HuH-7 (cell line): ENCODE data around the gene TGM5.
A peak's percentile ranks its signal among the peaks of the same experiment; 100 is the strongest.
"Not testable (repeated sequence)": the region's sequence is repeated elsewhere in the genome, so short reads cannot be mapped to it uniquely, and the experiment has no call there.

ENCODE experiments used
- DNase-seq: peaks from one replicate; pipeline ENCODE4 v3.0.0; 2011; ENCODE audit warnings: low spot score

Gene TGM5

DNA sequence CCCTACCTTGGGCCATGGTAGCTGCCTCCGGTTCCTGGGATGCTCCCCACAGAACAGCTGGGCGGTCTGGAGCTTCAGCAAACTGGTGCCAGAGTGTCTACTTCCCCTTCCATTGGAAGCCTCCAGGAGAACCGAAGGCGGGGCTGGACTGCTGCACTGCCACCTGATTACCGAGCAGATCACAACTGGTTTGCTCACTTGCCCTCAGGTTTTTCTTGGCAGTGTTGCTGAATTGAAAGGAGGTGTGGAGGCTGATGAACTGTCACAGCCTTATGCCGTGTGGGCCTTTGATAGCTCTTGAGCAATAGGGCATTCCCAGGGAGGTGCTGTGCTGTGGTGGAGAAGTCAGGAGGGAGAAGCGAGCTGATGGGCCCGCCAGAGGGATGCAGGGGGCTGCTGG lies at the start of gene TGM5:
Gene TGM5, minus strand, starts transcription at position 95 of the 400 bp plus-strand sequence. Its CDS starts 79 bp downstream, at position 16.
- DNase-seq, result no peak

DNA sequence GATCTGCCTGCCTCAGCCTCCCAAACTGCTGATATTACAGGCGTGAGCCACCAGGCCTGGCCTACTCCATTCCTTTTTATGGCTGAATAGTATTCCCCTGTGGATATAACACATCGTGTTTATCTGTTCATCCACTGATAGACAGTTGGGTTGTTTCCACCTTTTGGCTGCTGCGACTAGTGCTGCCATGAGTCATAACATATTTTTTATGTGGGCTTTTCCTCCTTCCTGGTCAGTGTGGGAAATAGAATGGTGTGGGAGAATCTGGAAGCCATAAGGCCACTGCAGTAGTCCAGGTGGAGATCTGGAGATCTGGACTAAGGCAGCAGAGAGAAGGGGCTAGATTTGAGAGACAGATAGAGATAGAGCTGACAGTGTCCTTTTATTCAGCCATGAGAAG lies 47.4 kb upstream of the TGM5 start:
- no peak for DNase-seq

DNA sequence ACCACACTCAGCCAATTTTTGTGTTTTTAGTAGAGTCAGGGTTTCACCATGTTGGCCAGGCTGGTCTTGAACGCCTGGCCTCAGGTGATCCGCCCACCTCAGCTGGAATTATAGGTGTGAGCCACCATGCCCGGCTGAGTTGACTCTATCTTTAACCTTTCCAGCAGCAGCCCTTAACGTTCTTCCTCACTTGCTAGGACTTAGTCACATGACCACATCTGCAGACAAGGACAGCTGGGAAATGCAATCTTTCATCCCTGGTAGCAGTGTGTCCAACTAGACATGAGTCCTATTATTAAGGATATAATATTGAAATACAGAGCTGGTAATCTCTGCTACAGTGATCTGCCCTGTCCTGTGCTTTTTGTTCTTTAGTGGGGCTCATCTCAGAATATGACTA lies 45.6 kb upstream of the TGM5 start:
- no peak for DNase-seq

GRCh38 chr15:43302205-43302817 lies 35.6 kb upstream of the TGM5 start, which contains the start of gene TGM7:
TSS of gene TGM7 (minus strand) at chr15:43302255.
- DNase-seq, result no peak

DNA sequence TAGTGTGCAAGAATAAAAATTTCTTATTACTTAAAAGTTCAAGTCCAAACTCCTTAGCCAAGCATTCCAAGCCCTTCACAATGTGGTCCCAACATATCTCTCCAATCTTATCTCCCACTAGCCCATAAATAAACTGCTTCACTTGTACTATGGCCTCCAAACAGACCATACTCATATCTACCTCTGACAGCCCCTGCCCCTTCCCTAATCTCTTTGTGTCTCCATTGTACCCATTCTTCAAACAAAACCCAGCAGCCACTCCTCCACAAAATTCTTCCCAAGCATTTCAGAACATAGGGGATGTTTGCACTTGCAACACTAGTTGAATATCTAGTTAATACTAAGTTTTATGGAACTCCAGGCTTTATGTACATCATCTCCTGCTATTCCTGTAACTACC lies 33.2 kb upstream of the TGM5 start:
- no peak for DNase-seq

GRCh38 chr15:43299411-43299810 lies 32.7 kb upstream of the TGM5 start:
- no peak for DNase-seq

- no peak for DNase-seq
Observed at GRCh38 chr15:43294091-43294706, 27.5 kb upstream of the TGM5 start.

DNA sequence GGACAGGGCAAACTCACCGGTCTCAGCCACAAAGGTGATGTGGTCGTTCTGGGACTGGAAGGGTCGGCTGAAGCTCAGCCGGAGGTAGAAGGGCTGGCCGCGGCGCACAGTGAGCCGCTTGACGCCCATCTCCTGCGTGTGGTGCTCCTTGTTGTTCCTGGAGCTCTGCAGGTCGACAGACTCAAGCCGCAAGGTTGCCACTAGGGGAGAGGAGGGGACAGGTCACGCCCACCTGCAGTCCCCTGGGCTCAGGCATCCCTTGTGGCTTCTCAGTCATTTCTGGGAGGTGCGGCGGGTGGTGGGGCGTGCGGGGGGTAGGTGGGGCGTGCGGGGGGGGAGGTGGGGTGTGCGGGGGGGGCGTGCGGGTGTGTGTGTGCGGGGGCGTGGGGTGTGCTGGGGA lies 26.7 kb upstream of the TGM5 start:
- DNase-seq, result no peak

- no peak for DNase-seq
Observed at GRCh38 chr15:43292375-43293078, 25.8 kb upstream of the TGM5 start.

GRCh38 chr15:43289656-43290055 lies 22.9 kb upstream of the TGM5 start:
- not testable (repeated sequence) for DNase-seq

DNA sequence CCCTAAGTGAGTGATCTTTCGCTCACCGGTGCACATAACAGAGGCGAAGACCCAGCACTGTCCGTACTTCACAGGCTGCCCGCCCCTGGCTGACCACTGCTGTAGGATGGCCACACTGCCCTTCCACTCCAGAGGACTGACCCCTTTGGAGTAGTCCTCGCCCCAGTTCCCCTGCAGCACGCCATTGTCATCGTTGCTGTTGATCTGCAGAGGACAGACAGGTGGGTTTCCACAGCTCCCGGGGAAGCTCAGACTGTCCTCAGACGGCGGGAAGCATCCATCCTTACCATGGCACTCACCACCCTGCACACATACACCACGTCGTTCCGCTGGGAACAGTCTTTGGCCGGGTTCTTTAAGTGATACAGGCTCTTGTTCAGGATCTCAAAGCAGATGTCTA lies 20.5 kb upstream of the TGM5 start:
- DNase-seq, result no peak

DNA sequence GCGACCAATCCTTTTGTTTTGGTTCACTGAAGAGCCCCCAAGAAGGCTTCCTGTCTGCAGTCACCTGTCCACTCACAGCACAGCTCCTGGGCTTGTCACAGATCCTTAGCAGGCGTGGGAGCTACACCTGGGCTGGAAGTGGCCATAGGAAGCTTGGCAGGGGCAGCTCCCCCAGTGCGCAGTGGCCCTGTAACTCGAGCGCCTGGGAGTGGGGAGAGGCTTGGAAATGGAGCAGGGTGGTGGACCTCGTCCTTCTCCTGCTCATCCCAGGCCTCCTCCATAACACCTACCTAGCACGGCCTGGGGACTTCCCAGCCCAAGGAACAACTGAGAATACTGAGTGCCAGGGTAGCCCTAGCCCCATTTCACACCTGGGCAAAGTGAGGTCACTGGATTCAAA lies 19.3 kb upstream of the TGM5 start:
- no peak for DNase-seq

DNA sequence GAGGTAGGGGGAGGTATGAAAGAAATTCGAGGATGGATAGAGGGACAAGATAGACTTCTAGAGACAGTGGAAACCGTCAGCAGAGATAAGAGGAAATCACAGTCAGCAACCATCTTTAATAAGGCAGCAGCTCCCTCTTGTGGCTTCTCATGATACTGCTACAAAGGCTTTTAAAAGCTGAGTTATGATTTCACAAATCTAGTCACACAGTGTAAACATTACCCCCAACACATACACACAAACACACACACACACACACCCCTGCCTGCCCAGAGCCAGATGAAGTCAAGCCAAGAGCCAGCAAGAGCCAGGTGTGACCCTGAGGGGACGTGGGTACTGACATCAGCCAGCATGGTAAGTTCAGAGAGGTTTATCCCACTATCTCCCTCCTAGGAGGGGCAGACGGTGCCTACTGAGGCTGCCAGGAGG lies 18.9 kb upstream of the TGM5 start:
- DNase-seq, result peak; percentile 30

- no peak for DNase-seq
Observed at GRCh38 chr15:43283526-43283925, 16.8 kb upstream of the TGM5 start.

DNA sequence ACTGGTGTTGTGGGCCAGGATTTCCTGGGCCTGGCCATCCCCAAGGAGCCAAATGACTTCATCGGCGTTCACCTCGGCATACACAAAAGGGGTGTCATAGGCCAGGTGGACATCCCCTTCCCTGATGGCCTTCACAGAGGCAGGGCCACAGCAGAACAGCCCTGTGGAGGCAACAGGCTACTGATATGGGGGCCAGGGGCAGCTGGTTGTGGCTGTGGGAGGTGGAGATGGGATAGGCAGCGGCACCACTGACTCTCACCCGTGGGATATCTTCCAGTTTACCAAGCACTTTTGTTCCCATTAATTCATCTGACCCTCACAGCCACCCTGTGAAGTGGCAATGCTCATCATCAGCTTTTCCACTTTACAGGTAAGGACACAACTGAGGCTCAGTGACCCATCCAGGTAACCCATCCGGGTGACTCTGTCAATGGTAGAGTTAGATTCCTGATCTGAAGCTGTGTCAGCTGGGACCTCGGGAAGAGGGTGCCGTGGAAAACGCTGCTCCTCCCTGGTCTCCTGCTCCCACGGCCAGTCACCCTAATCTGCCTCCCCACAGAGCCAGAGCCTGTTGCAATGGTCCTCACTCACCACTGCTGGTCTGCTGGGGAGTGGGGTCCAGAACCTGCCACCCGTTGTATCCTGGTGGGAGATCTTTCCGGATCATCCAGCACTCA lies 15.3 kb upstream of the TGM5 start:
- no peak for DNase-seq

DNA sequence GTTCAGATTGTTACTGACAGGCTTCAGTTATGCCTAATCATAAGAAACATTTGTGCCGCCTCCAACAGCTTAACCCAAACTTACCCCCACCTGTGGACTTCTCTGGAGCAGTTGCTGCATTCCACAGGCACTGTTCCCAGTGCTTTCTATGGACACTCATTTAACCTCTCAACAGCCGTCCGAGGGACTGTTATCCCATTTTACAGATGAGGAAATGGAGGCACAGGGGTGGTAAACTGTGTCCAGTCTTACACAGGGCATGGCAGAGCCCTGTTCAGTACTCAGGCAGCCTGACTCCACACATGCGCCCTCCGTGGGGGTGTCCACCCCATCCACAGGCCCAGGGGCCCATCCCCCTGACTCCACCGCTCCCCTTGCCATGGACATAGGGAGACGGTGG lies 14.3 kb upstream of the TGM5 start:
- no peak for DNase-seq

GRCh38 chr15:43279496-43279895 lies 12.8 kb upstream of the TGM5 start:
- DNase-seq, result no peak

DNA sequence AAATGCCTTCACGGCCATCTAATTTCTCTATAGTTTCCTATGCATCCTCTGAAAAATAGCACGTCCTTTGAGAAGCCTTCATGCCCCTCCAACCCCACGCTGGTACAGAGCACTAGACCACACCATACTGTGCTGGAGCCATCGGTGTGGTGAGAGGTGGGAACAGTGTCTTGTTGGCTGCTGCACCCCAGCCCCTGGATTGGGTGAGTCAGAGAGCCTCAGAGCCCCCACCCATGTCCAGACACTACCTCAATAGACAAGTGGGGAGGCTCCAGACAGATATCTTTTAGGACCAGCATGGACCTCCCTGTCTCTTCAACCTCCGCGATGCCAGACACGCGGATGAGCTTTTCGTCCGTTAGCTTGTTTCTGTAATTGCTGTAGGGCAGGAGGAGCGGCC lies 12.1 kb upstream of the TGM5 start:
- no peak for DNase-seq

- no peak for DNase-seq
Observed at GRCh38 chr15:43277901-43278300, 11.2 kb upstream of the TGM5 start.

GRCh38 chr15:43277231-43277823 lies 10.6 kb upstream of the TGM5 start:
- DNase-seq, result no peak

GRCh38 chr15:43276563-43277200 lies 10.0 kb upstream of the TGM5 start:
- no peak for DNase-seq
